Vagina (tissue), 2 donors: ENCODE measurements around the gene ASIC1.

Source experiments
- POLR2AphosphoS5 ChIP-seq, 2 donors: sonication (generic); formaldehyde crosslinking; IDR thresholded peaks; one replicate each; pipeline ENCODE4 v1.9.0; 2017; ENCODE audit warnings: antibody characterized with exemption in 2 of 2, mild to moderate bottlenecking in 2 of 2, low read depth in 1 of 2; ENCODE audit not compliant: insufficient read depth in 1 of 2
- TF ChIP-seq, protein P1 (sequence below), 3 experiments: fragments of 450-650 bp in 2 of 3; fragments of 200-600 bp in 1 of 3; sonication (generic) in 1 of 3; IDR thresholded peaks; one replicate each; pipeline ENCODE4 v1.5.1; 2017 to 2019; ENCODE audit warnings: antibody characterized with exemption in 3 of 3, mild to moderate bottlenecking in 2 of 3, moderate library complexity in 2 of 3

DNA sequence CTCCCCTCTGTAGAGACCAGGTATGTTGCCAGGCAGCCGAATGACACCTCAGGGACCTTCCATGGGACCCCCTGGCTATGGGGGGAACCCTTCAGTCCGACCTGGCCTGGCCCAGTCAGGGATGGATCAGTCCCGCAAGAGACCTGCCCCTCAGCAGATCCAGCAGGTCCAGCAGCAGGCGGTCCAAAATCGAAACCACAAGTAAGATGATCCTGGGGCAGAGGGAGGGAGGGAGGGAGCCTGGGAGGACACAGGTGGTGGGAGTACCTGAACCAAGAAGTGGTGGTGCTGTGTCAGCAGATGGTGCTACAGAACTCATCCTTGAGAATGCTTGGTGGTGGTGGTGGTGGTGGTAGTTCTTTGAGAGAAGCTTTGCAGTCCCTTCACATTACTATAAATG, 28.8 kb downstream of the ASIC1 start:
- TF ChIP-seq, protein P1, sequence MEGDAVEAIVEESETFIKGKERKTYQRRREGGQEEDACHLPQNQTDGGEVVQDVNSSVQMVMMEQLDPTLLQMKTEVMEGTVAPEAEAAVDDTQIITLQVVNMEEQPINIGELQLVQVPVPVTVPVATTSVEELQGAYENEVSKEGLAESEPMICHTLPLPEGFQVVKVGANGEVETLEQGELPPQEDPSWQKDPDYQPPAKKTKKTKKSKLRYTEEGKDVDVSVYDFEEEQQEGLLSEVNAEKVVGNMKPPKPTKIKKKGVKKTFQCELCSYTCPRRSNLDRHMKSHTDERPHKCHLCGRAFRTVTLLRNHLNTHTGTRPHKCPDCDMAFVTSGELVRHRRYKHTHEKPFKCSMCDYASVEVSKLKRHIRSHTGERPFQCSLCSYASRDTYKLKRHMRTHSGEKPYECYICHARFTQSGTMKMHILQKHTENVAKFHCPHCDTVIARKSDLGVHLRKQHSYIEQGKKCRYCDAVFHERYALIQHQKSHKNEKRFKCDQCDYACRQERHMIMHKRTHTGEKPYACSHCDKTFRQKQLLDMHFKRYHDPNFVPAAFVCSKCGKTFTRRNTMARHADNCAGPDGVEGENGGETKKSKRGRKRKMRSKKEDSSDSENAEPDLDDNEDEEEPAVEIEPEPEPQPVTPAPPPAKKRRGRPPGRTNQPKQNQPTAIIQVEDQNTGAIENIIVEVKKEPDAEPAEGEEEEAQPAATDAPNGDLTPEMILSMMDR (IDR thresholded peaks at IDR 0.05) = no peak
- no peak for TF ChIP-seq POLR2AphosphoS5 (IDR thresholded peaks at IDR 0.05; ENCODE audit: insufficient read depth in 1 of 2, low read depth in 1 of 2)
